HepG2 (cell line): ENCODE results near the gene GDF7. TPM values are rescaled to one million over a fixed set of nuclear protein-coding genes. Genes with fewer than 3 reads are reported as not detected.

ENCODE experiments used
- GPN1 ChIP-seq: sonication (generic); formaldehyde crosslinking; IDR thresholded peaks from 2 replicates; pipeline ENCODE4 v1.5.1; 2020; ENCODE audit warnings: missing genetic modification reagents, borderline replicate concordance
- HNRNPUL1 ChIP-seq: fragments of 200-400 bp; formaldehyde crosslinking; IDR thresholded peaks from 2 replicates; pipeline ENCODE4 v1.6.1; 2017; ENCODE audit warnings: low read depth, mild to moderate bottlenecking, low read length, moderate library complexity
- IRX3 ChIP-seq: sonication (generic); formaldehyde crosslinking; IDR thresholded peaks from 2 replicates; pipeline ENCODE4 v1.8.1; 2023; ENCODE audit warnings: mild to moderate bottlenecking, low read depth, missing genetic modification reagents, borderline replicate concordance
- NCOA2 ChIP-seq: sonication (generic); formaldehyde crosslinking; IDR thresholded peaks from 2 replicates; pipeline ENCODE4 v1.8.0; 2022; ENCODE audit warnings: inconsistent platforms
- PTBP1 ChIP-seq: fragments of 200-400 bp; formaldehyde crosslinking; IDR thresholded peaks from 2 replicates; pipeline ENCODE4 v1.6.1; 2018; ENCODE audit warnings: low read length, low read depth; ENCODE audit not compliant: poor library complexity, severe bottlenecking
- SAFB2 ChIP-seq: sonication (generic); formaldehyde crosslinking; IDR thresholded peaks from 2 replicates; pipeline ENCODE4 v1.5.1; 2020; ENCODE audit warnings: missing genetic modification reagents, low read depth, mild to moderate bottlenecking, borderline replicate concordance
- SRF ChIP-seq: IDR thresholded peaks from 2 replicates; pipeline ENCODE4 v1.6.1; 2011; ENCODE audit warnings: mild to moderate bottlenecking, low read depth, low read length, moderate library complexity
- ZBTB1 ChIP-seq: sonication (generic); formaldehyde crosslinking; IDR thresholded peaks from 2 replicates; pipeline ENCODE4 v1.4.0; 2020; ENCODE audit warnings: missing genetic modification reagents, borderline replicate concordance
- ZKSCAN8 ChIP-seq: IDR thresholded peaks from 2 replicates; pipeline ENCODE4 v1.6.1; 2016; ENCODE audit warnings: borderline replicate concordance, missing genetic modification reagents, missing compliant biosample characterization
- ZNF160 ChIP-seq: sonication (generic); formaldehyde crosslinking; IDR thresholded peaks from 2 replicates; pipeline ENCODE4 v1.8.0; 2022; ENCODE audit warnings: mild to moderate bottlenecking, inconsistent platforms, missing genetic modification reagents
- ZNF556 ChIP-seq: sonication (generic); formaldehyde crosslinking; IDR thresholded peaks from 2 replicates; pipeline ENCODE4 v1.4.0; 2020; ENCODE audit warnings: mild to moderate bottlenecking, missing genetic modification reagents, borderline replicate concordance
- ZNF83 ChIP-seq: sonication (generic); formaldehyde crosslinking; IDR thresholded peaks from 2 replicates; pipeline ENCODE4 v1.4.0; 2020; ENCODE audit warnings: missing genetic modification reagents, mild to moderate bottlenecking, borderline replicate concordance
- polyA plus RNA-seq, 8 experiments: library from polyadenylated mRNA; depleted of rRNA in 3 of 8; stranded (reverse) in 7 of 8; unstranded in 1 of 8; fragments of >200 nt; fragmentation: Illumina TruSeq in 4 of 8; extraction: Trizol in 4 of 8; gene quantifications; 2 replicates each; pipeline versions ENCODE4 v1.2.1 to v1.2.3, GENCODE V29; 2011 to 2016; ENCODE audit warnings: low read depth in 4 of 8, missing spikeins in 1 of 8, mixed read lengths in 1 of 8; ENCODE audit not compliant: insufficient read depth in 1 of 8
- total RNA-seq, 5 experiments: library from RNA; depleted of rRNA; stranded (reverse); fragments of >200 nt; fragmentation: Illumina TruSeq; extraction: Trizol; gene quantifications; 2 replicates each; pipeline ENCODE4 v1.2.3, GENCODE V29; 2016; ENCODE audit warnings: low read depth in 1 of 5
- TF ChIP-seq, protein P1 (sequence below): sonication (generic); formaldehyde crosslinking; IDR thresholded peaks from 2 replicates; pipeline ENCODE4 v1.4.0; 2020; ENCODE audit warnings: missing genetic modification reagents
- TF ChIP-seq, protein P2 (sequence below): sonication (generic); formaldehyde crosslinking; IDR thresholded peaks from 2 replicates; pipeline ENCODE4 v1.4.0; 2020; ENCODE audit warnings: missing genetic modification reagents
- TF ChIP-seq, protein P3 (sequence below): sonication (generic); formaldehyde crosslinking; IDR thresholded peaks from 2 replicates; pipeline ENCODE4 v1.4.0; 2020; ENCODE audit warnings: missing genetic modification reagents
- TF ChIP-seq, protein P4 (sequence below): sonication (generic); formaldehyde crosslinking; conservative IDR thresholded peaks from 2 replicates; pipeline ENCODE4 v1.4.0; 2020; ENCODE audit warnings: missing genetic modification reagents
- TF ChIP-seq, protein P5 (sequence below): sonication (generic); formaldehyde crosslinking; IDR thresholded peaks from 2 replicates; pipeline ENCODE4 v1.5.0; 2020; ENCODE audit warnings: missing genetic modification reagents
- TF ChIP-seq, protein P6 (sequence below): sonication (generic); formaldehyde crosslinking; IDR thresholded peaks from 2 replicates; pipeline ENCODE4 v1.8.1; 2023; ENCODE audit warnings: mild to moderate bottlenecking, missing genetic modification reagents, borderline replicate concordance
- TF ChIP-seq, protein P7 (sequence below): sonication (generic); formaldehyde crosslinking; IDR thresholded peaks from 2 replicates; pipeline ENCODE4 v1.8.0; 2022; ENCODE audit warnings: mild to moderate bottlenecking, missing genetic modification reagents, moderate library complexity

GDF7 gene
- total and polyA plus RNA-seq, 2 of the 13 experiments (the other 11 are each of a cell fraction or from before 2014, with no cell fraction given) = 1.6 to 15.0 TPM

DNA sequence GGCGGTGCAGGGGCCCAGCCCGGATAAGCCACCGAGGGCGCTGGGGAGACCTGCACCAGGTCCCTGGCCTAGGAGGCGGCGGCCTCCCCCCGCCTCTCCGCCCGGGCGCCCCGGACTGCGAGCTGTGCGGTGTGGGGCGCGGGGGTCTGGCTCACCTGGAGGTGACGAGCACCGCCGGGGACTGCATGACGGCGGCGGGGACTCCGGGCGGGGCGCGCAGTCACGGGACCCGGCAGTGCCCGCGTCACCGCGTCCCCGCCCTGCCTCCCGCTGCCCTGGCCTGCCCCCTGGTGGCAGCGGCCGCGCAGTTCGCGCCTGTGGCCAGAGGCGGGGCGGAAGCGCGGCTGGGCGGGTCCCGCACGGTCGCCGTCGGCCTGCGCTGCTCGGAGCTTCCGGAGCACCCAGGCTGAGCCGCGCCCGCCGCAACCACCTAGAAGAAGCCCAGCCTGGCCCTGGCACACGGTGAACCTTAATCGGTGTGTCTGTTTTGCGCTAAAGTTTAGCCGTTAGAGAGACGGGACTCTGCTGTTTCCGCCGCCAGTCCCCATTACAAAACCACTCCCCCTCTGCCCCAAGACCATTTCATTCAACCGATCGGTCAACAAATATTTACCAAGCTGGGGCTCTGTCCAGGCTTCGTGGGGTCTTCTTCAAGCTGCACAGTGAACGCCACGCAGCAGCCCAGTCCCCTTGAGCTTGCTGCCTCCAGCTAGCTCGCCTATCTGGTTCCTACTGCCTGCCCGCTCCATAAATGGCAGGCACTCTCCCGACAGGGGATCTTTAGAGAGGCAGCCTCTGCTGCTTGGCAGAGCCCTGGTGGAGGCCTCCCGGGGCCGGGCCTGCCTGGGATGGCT is 15.8 kb upstream of the GDF7 start, which contains the start of gene HS1BP3 (continued):
- TF ChIP-seq, protein P1, sequence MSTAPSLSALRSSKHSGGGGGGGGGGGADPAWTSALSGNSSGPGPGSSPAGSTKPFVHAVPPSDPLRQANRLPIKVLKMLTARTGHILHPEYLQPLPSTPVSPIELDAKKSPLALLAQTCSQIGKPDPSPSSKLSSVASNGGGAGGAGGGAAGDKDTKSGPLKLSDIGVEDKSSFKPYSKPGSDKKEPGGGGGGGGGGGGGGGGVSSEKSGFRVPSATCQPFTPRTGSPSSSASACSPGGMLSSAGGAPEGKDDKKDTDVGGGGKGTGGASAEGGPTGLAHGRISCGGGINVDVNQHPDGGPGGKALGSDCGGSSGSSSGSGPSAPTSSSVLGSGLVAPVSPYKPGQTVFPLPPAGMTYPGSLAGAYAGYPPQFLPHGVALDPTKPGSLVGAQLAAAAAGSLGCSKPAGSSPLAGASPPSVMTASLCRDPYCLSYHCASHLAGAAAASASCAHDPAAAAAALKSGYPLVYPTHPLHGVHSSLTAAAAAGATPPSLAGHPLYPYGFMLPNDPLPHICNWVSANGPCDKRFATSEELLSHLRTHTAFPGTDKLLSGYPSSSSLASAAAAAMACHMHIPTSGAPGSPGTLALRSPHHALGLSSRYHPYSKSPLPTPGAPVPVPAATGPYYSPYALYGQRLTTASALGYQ = peak; percentile 74; the same call in 1 of the 2 replicates
- no peak for TF ChIP-seq ZBTB1
- TF ChIP-seq, protein P2, sequence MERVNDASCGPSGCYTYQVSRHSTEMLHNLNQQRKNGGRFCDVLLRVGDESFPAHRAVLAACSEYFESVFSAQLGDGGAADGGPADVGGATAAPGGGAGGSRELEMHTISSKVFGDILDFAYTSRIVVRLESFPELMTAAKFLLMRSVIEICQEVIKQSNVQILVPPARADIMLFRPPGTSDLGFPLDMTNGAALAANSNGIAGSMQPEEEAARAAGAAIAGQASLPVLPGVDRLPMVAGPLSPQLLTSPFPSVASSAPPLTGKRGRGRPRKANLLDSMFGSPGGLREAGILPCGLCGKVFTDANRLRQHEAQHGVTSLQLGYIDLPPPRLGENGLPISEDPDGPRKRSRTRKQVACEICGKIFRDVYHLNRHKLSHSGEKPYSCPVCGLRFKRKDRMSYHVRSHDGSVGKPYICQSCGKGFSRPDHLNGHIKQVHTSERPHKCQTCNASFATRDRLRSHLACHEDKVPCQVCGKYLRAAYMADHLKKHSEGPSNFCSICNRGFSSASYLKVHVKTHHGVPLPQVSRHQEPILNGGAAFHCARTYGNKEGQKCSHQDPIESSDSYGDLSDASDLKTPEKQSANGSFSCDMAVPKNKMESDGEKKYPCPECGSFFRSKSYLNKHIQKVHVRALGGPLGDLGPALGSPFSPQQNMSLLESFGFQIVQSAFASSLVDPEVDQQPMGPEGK (CRISPR knock-in tag) = peak; percentile 86
- peak; percentile 76; the same call in 1 of the 2 replicates for TF ChIP-seq SRF
- TF ChIP-seq, protein P3, sequence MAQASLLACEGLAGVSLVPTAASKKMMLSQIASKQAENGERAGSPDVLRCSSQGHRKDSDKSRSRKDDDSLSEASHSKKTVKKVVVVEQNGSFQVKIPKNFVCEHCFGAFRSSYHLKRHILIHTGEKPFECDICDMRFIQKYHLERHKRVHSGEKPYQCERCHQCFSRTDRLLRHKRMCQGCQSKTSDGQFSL = peak; percentile 75; the same call in 1 of the 2 replicates
- TF ChIP-seq, protein P4, sequence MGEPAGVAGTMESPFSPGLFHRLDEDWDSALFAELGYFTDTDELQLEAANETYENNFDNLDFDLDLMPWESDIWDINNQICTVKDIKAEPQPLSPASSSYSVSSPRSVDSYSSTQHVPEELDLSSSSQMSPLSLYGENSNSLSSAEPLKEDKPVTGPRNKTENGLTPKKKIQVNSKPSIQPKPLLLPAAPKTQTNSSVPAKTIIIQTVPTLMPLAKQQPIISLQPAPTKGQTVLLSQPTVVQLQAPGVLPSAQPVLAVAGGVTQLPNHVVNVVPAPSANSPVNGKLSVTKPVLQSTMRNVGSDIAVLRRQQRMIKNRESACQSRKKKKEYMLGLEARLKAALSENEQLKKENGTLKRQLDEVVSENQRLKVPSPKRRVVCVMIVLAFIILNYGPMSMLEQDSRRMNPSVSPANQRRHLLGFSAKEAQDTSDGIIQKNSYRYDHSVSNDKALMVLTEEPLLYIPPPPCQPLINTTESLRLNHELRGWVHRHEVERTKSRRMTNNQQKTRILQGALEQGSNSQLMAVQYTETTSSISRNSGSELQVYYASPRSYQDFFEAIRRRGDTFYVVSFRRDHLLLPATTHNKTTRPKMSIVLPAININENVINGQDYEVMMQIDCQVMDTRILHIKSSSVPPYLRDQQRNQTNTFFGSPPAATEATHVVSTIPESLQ (CRISPR knock-in tag) = no peak
- no peak for TF ChIP-seq ZNF83 (CRISPR knock-in tag)
- TF ChIP-seq, protein P5, sequence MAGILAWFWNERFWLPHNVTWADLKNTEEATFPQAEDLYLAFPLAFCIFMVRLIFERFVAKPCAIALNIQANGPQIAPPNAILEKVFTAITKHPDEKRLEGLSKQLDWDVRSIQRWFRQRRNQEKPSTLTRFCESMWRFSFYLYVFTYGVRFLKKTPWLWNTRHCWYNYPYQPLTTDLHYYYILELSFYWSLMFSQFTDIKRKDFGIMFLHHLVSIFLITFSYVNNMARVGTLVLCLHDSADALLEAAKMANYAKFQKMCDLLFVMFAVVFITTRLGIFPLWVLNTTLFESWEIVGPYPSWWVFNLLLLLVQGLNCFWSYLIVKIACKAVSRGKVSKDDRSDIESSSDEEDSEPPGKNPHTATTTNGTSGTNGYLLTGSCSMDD = no peak
- TF ChIP-seq IRX3 (CRISPR knock-in tag) = no peak
- peak; percentile 80 for TF ChIP-seq ZNF160 (CRISPR knock-in tag)
- peak; percentile 94 for TF ChIP-seq ZNF556 (CRISPR knock-in tag)
- TF ChIP-seq SAFB2 (CRISPR knock-in tag) = peak; percentile 95; the same call in 1 of the 2 replicates
- TF ChIP-seq, protein P6, sequence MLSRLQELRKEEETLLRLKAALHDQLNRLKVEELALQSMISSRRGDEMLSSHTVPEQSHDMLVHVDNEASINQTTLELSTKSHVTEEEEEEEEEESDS (CRISPR knock-in tag) = 0 out of 2 replicates have a peak, but pooled peaks have one; percentile 9
- no peak; the same call in 1 of the 2 replicates for TF ChIP-seq ZKSCAN8 (CRISPR knock-in tag)
- TF ChIP-seq GPN1 (CRISPR knock-in tag) = no peak; the same call in 1 of the 2 replicates
- TF ChIP-seq, protein P7, sequence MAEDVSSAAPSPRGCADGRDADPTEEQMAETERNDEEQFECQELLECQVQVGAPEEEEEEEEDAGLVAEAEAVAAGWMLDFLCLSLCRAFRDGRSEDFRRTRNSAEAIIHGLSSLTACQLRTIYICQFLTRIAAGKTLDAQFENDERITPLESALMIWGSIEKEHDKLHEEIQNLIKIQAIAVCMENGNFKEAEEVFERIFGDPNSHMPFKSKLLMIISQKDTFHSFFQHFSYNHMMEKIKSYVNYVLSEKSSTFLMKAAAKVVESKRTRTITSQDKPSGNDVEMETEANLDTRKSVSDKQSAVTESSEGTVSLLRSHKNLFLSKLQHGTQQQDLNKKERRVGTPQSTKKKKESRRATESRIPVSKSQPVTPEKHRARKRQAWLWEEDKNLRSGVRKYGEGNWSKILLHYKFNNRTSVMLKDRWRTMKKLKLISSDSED (CRISPR knock-in tag) = no peak
- no peak for TF ChIP-seq PTBP1
- no peak for TF ChIP-seq HNRNPUL1
- TF ChIP-seq NCOA2 (CRISPR knock-in tag) = peak; percentile 26
